DND-41 (cell line): ENCODE measurements around the gene CD164.
A peak's percentile ranks its signal among the peaks of the same experiment; 100 is the strongest.
"Not testable (repeated sequence)": the region's sequence is repeated elsewhere in the genome, so short reads cannot be mapped to it uniquely, and the experiment has no call there.

Experiments used
- ATAC-seq: fragments of 200-7000 bp; cut with Tn5 transposase; 3 replicates; pipeline ENCODE4 v1.9.1; 2021; ENCODE audit warnings: low read depth; ENCODE audit not compliant: insufficient read depth
- DNase-seq: peaks from one replicate; pipeline ENCODE4 v3.0.0-alpha.2; 2020
- H2AFZ ChIP-seq: 2 replicates; pipeline ENCODE4 v1.6.0; 2012; ENCODE audit warnings: low read depth, low read length
- H3K27ac ChIP-seq: 2 replicates; pipeline ENCODE4 v1.5.1; 2012; ENCODE audit warnings: low read length, inconsistent platforms
- H3K27me3 ChIP-seq: fragments of 200-600 bp; sonication (generic); 2 replicates; pipeline ENCODE4 v1.6.0; 2012; ENCODE audit warnings: low read length, mild to moderate bottlenecking, inconsistent platforms; ENCODE audit not compliant: insufficient read depth, poor library complexity
- H3K36me3 ChIP-seq: 2 replicates; pipeline ENCODE4 v1.5.1; 2012; ENCODE audit warnings: low read length, inconsistent platforms; ENCODE audit not compliant: insufficient read depth
- H3K4me1 ChIP-seq: 2 replicates; pipeline ENCODE4 v1.5.1; 2012; ENCODE audit warnings: mild to moderate bottlenecking, low read length; ENCODE audit not compliant: insufficient read depth
- H3K4me2 ChIP-seq: 2 replicates; pipeline ENCODE4 v1.6.0; 2012; ENCODE audit warnings: mild to moderate bottlenecking, moderate library complexity, low read length, inconsistent platforms; ENCODE audit not compliant: insufficient read depth
- H3K4me3 ChIP-seq, 2 experiments: fragments of 200-600 bp in 1 of 2; shearing (Covaris generic) in 1 of 2; 2 replicates each; pipeline ENCODE4 v1.5.1; 2012 to 2016; ENCODE audit warnings: inconsistent platforms in 2 of 2, low read length in 2 of 2, mild to moderate bottlenecking in 2 of 2, low read depth in 1 of 2, moderate library complexity in 1 of 2
- H3K79me2 ChIP-seq: 2 replicates; pipeline ENCODE4 v1.6.0; 2012; ENCODE audit warnings: low read length, inconsistent platforms; ENCODE audit not compliant: insufficient read depth
- H3K9ac ChIP-seq: 2 replicates; pipeline ENCODE4 v1.6.0; 2012; ENCODE audit warnings: low read depth, mild to moderate bottlenecking, inconsistent platforms, low read length, moderate library complexity
- H3K9me3 ChIP-seq: 2 replicates; pipeline ENCODE4 v1.5.1; 2012; ENCODE audit warnings: low read length, moderate library complexity, mild to moderate bottlenecking, inconsistent platforms; ENCODE audit not compliant: insufficient read depth, severe bottlenecking
- H4K20me1 ChIP-seq: 2 replicates; pipeline ENCODE4 v1.6.0; 2012; ENCODE audit warnings: low read length; ENCODE audit not compliant: insufficient read depth
- EZH2 ChIP-seq: IDR thresholded peaks from 3 replicates; pipeline ENCODE4 v1.6.1; 2012; ENCODE audit warnings: borderline replicate concordance, low read depth, mild to moderate bottlenecking, moderate library complexity, low read length, inconsistent platforms; ENCODE audit not compliant: severe bottlenecking
- TF ChIP-seq, protein P1 (sequence below): IDR thresholded peaks from 2 replicates; pipeline ENCODE4 v1.5.1; 2012; ENCODE audit warnings: borderline replicate concordance, low read length, moderate library complexity, mild to moderate bottlenecking; ENCODE audit not compliant: poor library complexity, severe bottlenecking; ENCODE audit errors: extremely low read depth

The CD164 gene

DNA sequence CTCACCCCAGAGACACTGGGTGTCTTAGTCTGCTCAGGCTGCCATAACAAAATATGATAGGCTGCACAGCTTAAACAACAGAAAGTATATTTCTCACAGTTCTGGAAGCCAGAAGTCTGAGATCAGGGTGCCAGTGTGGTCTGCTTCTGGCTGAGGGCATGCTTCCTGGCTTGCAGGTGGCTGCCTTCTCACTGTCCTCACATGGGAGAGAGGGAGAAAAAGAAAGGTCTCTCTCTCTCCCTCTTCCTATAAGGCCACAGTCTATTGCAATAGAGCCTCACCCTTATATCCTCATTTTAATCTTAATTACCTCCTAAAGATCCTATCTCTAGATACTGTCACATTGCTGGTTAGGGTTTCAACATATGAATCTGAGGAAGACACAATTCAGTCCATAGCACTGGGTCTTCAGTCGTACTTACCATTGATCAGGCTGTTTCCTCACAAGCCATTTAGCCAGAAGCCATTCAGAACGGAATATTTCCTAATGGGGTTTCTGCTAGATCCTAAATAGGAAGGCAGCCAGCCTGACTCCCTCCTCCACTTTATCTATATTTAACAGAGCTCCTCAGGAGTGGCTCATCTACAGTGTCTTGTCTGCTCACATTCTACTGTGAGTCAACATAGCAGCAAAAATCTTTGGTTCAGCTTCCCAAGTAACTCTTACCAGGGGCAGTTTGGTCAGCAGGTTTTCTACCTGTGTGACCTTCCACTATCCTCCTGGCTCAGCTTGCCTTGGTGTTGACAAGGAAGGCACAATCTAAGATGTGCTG lies 42.2 kb downstream of the CD164 start:
- Histone ChIP-seq H3K4me2 (no peak overlapping the region), H2AFZ (no peak overlapping the region), H3K27me3 (no peaks in the 10 kb centered on the region), H3K36me3 (no peaks in the 10 kb centered on the region), H3K4me1 (no peaks in the 10 kb centered on the region), H3K9me3 (no peaks in the 10 kb centered on the region), H3K27ac (no peak overlapping the region), H3K4me3 (no peak overlapping the region), H3K79me2 (no peaks in the 10 kb centered on the region), H4K20me1 (no peaks in the 10 kb centered on the region), H3K9ac (no peak overlapping the region)
- no peak for TF ChIP-seq EZH2
- TF ChIP-seq, protein P1, sequence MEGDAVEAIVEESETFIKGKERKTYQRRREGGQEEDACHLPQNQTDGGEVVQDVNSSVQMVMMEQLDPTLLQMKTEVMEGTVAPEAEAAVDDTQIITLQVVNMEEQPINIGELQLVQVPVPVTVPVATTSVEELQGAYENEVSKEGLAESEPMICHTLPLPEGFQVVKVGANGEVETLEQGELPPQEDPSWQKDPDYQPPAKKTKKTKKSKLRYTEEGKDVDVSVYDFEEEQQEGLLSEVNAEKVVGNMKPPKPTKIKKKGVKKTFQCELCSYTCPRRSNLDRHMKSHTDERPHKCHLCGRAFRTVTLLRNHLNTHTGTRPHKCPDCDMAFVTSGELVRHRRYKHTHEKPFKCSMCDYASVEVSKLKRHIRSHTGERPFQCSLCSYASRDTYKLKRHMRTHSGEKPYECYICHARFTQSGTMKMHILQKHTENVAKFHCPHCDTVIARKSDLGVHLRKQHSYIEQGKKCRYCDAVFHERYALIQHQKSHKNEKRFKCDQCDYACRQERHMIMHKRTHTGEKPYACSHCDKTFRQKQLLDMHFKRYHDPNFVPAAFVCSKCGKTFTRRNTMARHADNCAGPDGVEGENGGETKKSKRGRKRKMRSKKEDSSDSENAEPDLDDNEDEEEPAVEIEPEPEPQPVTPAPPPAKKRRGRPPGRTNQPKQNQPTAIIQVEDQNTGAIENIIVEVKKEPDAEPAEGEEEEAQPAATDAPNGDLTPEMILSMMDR = no peak
- DNase-seq = no peak
- peak; percentile 75 for ATAC-seq

- Histone ChIP-seq H3K27me3 (no peaks in the 10 kb centered on the region), H3K27ac (no peak overlapping the region), H3K4me3 (no peak overlapping the region), H3K4me2 (no peak overlapping the region), H3K9ac (no peak overlapping the region), H2AFZ (no peak overlapping the region), H3K9me3 (no peaks in the 10 kb centered on the region), H4K20me1 (no peaks in the 10 kb centered on the region), H3K4me1 (no peaks in the 10 kb centered on the region), H3K36me3 (no peaks in the 10 kb centered on the region), H3K79me2 (no peaks in the 10 kb centered on the region)
- DNase-seq = no peak
- ATAC-seq = no peak
- no peak for TF ChIP-seq EZH2
- TF ChIP-seq, protein P1 = no peak
Measured at GRCh38 chr6:109336221-109336961, 45.9 kb downstream of the CD164 start.

DNA sequence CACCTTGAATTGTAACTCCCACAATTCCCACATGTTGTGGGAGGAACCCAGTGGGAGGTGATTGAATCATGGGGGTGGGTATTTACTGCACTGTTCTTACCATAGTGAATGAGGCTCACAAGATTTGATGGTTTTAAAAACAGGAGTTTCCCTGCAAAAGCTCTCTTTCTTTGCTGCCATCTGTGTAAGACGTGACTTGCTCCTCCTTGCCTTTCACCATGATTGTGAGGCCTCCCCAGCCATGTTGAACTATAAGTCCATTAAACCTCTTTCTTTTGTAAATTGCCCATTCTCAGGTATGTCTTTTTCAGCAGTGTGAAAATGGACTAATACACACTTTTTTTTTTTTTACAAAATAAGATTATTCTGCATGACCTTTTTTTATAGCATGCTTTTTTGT lies 48.4 kb downstream of the CD164 start:
- not testable (repeated sequence) for H3K27me3 ChIP-seq, H3K4me2 ChIP-seq, H4K20me1 ChIP-seq, H3K27ac ChIP-seq, DNase-seq, H3K9ac ChIP-seq, H3K79me2 ChIP-seq, H3K4me1 ChIP-seq, H3K36me3 ChIP-seq, H3K4me3 ChIP-seq, ATAC-seq, H3K9me3 ChIP-seq, H2AFZ ChIP-seq

- TF ChIP-seq, protein P1 = no peak
- no peak for TF ChIP-seq EZH2
- H2AFZ ChIP-seq = no peak overlapping the region
- H3K9ac ChIP-seq = no peak overlapping the region
Measured at GRCh38 chr6:109332748-109333147, 49.5 kb downstream of the CD164 start.

More at GRCh38 chr6:109332748-109333147, 49.5 kb downstream of the CD164 start:
- H3K36me3 ChIP-seq = no peaks in the 10 kb centered on the region
- DNase-seq (no peak), ATAC-seq (no peak)
- H3K4me3 ChIP-seq = no peak overlapping the region
- no peaks in the 10 kb centered on the region for H3K27me3 ChIP-seq
- no peak overlapping the region for H3K27ac ChIP-seq
- no peak overlapping the region for H3K4me2 ChIP-seq
- H3K79me2 ChIP-seq = no peaks in the 10 kb centered on the region
- no peaks in the 10 kb centered on the region for H3K9me3 ChIP-seq
- no peaks in the 10 kb centered on the region for H3K4me1 ChIP-seq
- H4K20me1 ChIP-seq = no peaks in the 10 kb centered on the region
